ENCODE data around the gene GNAI1.

Gene GNAI1

GRCh38 chr7:80213814-80214213, 79.2 kb downstream of the GNAI1 start:
- no peak for DNase-seq (ENCODE audit: low read depth)

GRCh38 chr7:80215734-80216133, 81.1 kb downstream of the GNAI1 start:
- DNase-seq (ENCODE audit: low read depth): no peak

GRCh38 chr7:80216996-80217842, 82.6 kb downstream of the GNAI1 start:
- DNase-seq (ENCODE audit: low read depth): no peak

- peak; percentile 34 for DNase-seq (ENCODE audit: low read depth)
These were observed 84.1 kb downstream of the GNAI1 start for GRCh38 chr7:80218723-80219122.

- no peak for DNase-seq (ENCODE audit: low read depth)
These were observed 85.5 kb downstream of the GNAI1 start for GRCh38 chr7:80220022-80220634.

- DNase-seq (ENCODE audit: low read depth): no peak
These were observed 89.8 kb downstream of the GNAI1 start for GRCh38 chr7:80224415-80224814.

GRCh38 chr7:80225361-80225760, 90.7 kb downstream of the GNAI1 start:
- no peak for DNase-seq (ENCODE audit: low read depth)

GRCh38 chr7:80226629-80227028, 92.0 kb downstream of the GNAI1 start:
- no peak for DNase-seq (ENCODE audit: low read depth)

- no peak for DNase-seq (ENCODE audit: low read depth)
These were observed 95.7 kb downstream of the GNAI1 start for GRCh38 chr7:80230327-80230726.

GRCh38 chr7:80231707-80232106, 97.1 kb downstream of the GNAI1 start:
- DNase-seq (ENCODE audit: low read depth): no peak

GRCh38 chr7:80232979-80233724, 98.5 kb downstream of the GNAI1 start:
- DNase-seq (ENCODE audit: low read depth): no peak

GRCh38 chr7:80235334-80235733, 100.7 kb downstream of the GNAI1 start:
- no peak for DNase-seq (ENCODE audit: low read depth)

GRCh38 chr7:80236681-80237080, 102.0 kb downstream of the GNAI1 start:
- no peak for DNase-seq (ENCODE audit: low read depth)

GRCh38 chr7:80240265-80241025, 105.8 kb downstream of the GNAI1 start:
- no peak for DNase-seq (ENCODE audit: low read depth)

- DNase-seq (ENCODE audit: low read depth): no peak
These were observed 107.0 kb downstream of the GNAI1 start for GRCh38 chr7:80241671-80242070.

GRCh38 chr7:80243425-80243824, 108.8 kb downstream of the GNAI1 start:
- DNase-seq (ENCODE audit: low read depth): no peak

- no peak for DNase-seq (ENCODE audit: low read depth)
These were observed 109.7 kb downstream of the GNAI1 start for GRCh38 chr7:80244206-80244916.

GRCh38 chr7:80247144-80247543, 112.5 kb downstream of the GNAI1 start:
- DNase-seq (ENCODE audit: low read depth): no peak

- no peak for DNase-seq (ENCODE audit: low read depth)
These were observed 113.3 kb downstream of the GNAI1 start for GRCh38 chr7:80247891-80248290.

- no peak for DNase-seq (ENCODE audit: low read depth)
These were observed 114.6 kb downstream of the GNAI1 start for GRCh38 chr7:80249184-80249583.

GRCh38 chr7:80249619-80250295, 115.1 kb downstream of the GNAI1 start:
- no peak for DNase-seq (ENCODE audit: low read depth)
